Stimulated activated CD4-positive, alpha-beta T cell treated with anti-CD3 and anti-CD28 coated beads, Interleukin-15, amount 100 ng/mL, for 1 hour (primary cell): ENCODE data around the gene PTPRN2.

Experiments used
- DNase-seq, 2 donors: peaks; one replicate each; pipeline ENCODE4 v3.0.0-alpha.2; 2020; ENCODE audit warnings: low read depth in 1 of 2, low spot score in 1 of 2

The PTPRN2 gene

DNA sequence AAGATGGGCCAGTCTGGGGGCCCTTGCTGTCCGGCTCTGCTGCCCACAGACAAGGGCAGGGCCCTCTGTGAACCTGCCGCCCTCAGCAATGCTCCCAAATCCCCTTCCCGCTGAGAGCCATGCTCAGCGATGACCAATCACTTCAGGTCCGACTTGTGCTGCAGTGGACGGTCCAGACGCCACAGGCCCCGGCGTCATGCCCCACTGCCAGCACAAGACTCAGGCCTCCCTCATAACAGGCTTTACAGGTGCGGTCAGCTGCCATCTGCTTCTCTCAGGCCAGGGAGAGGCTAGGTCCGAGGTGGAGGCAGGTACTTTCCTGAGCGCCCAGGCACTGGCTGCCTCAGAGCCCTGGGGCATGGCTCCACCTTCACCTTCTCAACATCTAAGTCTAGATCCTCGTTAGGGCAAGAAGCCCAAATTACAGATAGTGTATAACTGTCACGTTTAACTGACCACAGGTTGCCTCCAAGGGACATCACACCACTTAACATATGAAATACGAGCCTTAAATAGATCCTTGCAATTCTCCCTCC lies 393.2 kb downstream of the PTPRN2 start:
- DNase-seq = no peak

DNA sequence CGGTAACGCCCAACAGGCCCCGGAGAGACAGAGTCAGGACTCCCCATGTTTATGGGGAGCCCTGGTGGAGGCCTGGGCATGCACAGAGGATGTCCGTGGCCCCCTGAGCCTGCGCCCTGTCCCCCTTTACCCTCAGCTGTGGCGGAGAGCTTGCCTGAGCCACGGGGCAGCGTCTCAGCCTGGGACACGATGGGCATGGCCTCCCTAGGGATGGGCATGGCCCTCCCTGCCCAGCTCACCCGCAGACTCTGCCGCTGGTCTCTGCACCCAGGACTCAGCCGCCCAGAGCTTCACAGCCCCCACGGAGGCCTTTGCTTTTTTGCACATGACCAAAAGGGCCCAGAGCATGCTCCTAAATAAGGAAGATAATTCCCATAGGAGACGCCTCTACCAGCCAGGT lies 394.2 kb downstream of the PTPRN2 start:
- DNase-seq = no peak

DNA sequence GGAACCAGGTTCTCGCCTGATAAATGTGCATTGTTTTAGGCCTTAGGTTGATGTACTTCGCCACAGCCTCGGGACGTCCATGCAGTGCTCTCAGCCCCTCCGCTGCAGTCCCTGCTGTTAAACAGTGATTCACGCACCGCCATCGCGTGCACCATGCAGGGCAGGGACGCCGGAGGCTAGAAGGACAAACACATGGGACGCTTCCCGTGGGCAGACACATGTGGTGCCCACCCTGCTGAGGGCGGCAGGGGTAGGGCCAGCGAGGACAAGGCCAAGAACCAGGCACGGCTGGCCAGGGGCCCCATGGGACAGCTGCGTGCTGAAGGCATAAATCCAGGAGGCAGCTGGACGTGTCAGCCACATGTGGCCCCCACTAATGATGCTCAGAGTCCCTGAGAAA lies 394.7 kb downstream of the PTPRN2 start:
- no peak for DNase-seq

DNA sequence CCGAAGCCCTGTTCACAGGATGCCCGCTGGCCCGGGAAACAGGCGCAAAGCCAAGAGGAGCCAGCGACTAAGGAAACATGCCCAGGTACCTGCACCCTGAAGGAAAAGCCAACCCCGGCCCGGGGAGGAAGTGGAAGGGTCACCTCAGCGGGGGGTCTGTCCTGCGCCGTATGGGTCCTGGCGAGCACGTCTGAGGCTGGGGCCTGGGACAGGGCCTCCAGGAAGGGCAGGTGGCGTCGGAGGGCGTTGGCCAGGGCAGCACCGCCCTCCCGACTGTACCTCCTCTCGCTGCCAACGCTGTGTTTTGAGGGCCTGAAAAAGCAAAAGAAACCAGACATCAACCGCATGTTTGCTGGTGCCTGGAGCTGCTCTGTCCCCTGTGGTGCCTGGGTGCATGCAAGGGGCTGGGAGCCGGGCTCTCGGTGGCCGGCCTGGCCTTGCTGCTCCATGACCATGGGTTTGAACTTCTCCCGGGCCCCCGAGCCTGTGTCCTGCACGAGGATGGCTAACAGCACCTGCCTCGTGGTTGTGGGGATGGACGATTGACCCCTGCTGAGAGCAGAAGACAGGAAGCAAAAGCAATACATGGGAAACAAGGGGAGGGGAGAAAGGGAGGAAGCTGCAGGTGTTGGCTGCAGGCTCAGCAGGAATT lies 395.3 kb downstream of the PTPRN2 start:
- DNase-seq = no peak

DNA sequence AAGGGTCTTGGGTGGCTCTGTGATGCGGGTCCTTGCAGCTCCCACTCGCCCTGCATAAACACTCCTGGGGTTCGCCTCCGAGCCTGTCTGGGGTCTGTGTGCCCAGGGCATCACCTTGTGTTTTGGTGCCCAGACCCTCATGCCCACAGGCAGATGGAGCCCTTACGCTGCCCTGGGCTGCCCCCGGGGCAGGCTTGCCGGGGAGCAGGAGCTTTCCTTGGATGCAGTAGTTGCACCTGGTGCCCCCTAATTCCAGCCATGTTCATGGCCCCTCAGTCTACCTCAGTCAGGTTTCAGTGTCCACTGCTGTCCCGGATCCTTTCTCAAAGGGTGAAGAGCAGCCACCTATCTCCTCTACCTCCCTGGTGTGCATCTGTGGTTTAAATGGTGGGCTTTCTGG lies 396.0 kb downstream of the PTPRN2 start:
- no peak for DNase-seq

DNA sequence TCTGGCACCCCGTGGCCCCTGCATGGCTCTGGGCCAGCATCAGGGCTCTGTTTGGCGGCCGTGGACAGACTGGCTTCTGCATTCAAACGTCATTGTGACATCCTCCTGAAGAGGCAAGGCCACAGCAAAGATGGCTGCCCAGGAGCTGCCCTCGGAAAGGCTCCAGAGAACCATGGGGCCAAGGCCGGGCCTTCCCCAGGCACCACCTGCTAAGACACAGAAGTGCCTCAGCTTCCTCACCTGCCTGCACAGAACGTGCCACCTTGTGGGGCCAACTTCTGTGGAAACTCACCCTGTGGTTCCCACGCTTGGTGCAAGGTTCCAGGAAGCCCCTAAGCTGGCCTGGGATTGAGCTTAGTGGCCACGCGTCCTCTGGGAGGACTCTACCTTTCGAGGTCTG lies 396.9 kb downstream of the PTPRN2 start:
- DNase-seq = no peak

DNA sequence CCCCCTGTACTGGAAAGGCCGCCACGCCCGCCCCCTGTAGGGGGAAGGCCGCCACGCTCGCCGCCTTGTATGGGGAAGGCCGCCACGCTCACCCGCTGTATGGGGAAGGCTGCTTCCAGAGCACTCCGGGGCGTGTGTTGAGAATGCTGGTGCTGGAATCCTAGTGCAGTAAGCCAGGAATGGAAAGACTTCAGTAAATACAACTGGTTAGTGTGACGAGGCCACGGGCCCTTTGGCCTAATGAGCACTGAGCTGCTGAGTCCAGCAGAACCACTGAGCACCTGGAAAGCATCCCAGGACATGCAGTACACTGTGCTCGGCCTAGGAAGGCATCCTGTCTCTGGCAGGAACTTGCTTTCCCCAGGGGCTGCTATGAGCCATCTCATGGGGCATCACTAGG lies 398.9 kb downstream of the PTPRN2 start:
- no peak for DNase-seq

DNA sequence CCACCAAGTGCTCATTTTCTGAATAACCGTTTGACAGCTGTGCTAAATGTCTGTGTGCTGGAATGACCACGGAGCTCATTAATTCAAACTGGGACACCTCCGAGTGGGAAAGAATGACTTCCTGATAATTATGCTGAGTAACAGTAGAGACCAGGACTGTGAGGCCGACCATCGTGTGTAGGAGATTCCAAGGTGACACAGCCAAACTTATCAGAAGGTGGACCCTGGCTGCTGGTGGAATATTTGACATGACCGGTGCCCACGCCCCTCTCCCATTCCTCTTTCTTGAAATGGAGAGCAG lies 400.0 kb downstream of the PTPRN2 start:
- no peak for DNase-seq

DNA sequence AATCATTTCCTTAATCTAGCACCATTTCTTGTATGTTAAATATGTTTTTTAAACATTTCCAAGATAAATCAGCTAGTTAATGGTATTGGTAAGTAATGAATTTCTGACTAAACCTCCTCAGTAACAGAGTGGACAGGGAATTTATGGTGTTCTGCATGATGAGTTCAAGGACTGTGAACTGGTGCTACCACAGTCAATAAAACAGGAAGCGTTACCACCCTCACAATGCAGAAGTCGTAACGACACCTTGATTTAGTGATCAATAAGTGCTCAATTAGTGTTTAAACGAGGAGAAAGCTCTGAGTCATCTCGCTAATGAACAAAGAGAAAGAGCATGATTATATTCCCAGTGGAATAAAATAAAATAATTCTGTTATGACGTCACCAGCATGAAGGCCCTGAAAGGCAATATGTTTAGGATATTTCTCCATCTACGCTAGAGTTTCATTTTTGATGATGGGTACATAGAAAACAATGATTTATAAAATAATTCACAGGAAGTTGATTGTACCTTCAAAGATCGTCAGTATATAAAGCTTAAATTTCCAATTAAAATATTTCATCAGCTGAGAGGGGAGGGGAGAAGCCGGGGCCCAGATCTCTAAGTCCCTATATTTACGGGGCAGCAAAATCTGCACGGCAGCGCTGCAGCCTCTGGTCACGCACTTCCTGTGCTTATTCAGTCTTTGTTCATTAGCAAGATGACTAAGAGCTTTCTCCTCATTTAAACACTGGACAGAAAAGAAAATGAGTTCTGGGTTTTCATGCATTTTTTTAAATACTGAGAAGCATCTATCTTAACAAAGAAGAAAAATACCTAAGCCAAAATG lies 400.5 kb downstream of the PTPRN2 start:
- no peak for DNase-seq

DNA sequence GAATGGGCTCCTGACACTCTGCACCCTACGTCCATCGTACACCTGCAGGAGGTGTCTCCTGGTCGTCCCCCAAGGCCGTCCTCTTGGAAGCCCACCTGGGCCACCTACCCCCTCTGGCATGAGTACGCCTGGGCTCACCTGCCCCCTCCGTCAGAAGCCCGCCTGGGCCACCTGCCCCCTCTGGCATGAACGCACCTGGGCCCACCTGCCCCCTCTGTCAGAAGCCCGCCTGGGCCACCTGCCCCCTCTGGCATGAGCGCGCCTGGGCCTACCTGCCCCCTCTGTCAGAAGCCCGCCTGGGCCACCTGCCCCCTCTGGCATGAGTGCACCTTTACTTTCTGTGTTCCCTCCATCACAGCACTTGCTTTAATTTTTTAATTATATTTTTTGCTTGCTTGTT lies 401.2 kb downstream of the PTPRN2 start:
- DNase-seq = no peak

DNA sequence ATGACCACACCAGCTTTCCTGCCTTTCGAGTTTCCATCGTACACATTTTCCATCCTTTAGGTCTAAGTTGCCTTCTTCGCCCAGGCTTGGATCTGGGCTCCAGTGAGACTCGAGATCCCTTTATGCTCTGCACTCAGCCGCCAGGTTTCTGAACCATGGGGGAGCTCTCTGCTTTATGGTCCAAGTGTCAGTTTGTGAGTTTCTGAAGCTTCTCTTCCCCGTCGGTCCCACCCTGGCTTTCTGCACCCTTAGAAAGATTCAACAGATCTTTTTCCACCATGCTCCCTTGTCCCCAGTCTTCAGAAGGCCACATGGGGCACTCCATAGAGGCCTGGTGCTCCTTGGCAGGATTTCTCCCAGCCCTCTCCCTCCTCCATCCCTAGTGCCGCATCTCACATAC lies 402.0 kb downstream of the PTPRN2 start:
- no peak for DNase-seq

DNA sequence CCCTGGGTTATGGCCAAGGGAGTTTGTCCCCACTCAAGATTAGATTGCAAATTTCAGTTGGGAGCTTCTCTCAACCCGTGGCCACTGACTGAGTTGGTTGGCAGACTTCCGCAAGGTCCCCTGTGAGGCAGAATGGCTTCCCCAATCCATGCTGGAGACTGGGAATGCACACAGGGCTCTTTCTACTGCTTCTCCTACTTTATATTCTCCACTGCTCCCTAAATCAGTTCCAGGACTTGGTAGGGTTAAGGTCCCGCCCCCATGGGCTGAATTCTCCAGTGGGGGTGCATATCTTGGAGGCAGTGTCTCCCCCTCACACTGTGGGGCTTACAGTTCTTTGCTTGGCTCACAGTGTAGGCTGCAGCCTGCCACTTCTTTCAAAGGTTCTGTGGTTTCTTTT lies 404.2 kb downstream of the PTPRN2 start:
- no peak for DNase-seq

DNA sequence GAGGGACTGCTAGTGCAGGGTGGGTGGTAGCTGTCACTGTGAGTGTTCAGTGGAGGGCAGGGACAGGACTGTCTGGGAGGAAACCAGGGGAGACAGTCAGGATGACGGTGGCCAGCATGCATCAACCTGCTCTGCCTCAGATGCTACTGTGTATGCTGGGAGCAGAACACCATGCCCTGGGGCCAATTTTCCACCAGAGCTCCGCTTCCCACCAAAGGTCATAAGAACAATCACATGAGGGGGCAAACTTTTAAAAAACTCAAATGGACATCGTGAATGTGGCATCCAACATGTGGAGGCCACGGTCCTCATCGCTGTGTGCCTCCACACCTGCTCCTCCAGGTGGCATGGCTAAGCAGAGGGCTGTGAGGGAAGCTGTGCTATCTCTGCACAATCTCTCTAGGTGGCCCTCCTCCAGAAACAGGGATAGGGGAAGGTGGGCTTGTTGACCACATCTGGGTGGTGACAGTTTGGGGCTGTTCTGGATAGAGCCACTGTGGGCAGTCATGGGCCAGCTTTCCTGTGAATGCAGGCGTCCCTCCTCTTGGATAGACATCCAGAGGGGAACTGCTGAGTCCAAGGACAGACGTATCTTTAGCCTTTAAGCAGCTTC lies 411.0 kb downstream of the PTPRN2 start:
- no peak for DNase-seq

DNA sequence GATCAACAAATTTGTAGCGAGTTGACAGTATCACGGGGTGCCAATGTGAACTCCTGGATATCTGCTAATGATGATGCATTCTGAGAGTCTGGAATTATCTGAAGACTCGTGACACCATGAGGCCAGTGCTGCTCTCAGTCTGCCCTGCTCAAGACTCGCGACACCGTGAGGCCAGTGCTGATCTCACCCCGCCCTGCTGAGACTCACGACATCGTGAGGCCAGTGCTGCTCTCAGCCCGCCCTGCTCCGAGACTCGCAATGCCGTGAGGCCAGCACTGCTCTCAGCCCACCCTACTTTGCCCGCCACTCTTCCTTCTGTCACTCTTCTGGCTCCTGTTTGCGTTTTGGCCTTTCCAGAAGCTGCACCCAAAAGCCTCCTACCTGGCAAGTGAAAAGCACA lies 411.8 kb downstream of the PTPRN2 start:
- DNase-seq = no peak

DNA sequence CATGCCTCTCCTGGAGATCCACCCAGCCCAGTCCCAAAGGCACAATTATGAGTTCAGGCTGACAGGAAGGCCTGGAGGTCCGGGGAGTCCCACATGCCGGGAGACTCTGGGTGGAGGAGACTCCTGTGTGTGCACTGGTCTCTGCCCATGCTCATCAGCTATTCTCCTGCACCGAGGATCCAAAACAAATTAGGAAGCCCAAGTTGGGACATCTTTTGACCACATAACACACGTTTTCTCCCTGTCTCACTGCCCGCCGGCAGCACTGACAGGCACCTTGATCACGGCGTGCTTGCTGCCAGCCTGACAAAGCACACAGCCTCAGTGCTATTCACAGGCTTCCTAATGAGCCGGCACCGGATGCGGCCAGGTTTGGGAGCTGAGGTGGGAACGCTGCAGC lies 412.7 kb downstream of the PTPRN2 start:
- no peak for DNase-seq

DNA sequence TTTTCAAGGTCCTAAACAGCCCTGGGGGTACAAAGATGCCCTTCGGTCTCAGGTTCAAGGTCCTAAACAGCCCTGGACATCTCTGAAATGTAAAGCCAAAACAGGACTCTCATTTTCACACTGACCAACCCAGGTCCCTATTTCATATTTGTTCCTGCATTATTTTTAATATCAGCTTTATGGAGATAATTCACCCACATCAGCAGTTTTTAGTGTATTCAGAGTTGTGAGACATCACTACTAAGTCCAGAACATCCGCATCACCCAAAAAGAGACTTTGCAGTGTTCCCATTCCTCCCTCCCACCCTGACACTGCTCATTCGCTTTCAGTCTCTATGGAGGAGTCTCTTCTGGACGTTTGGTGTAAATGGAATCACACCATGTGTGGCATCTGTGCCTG lies 420.2 kb downstream of the PTPRN2 start:
- no peak for DNase-seq

DNA sequence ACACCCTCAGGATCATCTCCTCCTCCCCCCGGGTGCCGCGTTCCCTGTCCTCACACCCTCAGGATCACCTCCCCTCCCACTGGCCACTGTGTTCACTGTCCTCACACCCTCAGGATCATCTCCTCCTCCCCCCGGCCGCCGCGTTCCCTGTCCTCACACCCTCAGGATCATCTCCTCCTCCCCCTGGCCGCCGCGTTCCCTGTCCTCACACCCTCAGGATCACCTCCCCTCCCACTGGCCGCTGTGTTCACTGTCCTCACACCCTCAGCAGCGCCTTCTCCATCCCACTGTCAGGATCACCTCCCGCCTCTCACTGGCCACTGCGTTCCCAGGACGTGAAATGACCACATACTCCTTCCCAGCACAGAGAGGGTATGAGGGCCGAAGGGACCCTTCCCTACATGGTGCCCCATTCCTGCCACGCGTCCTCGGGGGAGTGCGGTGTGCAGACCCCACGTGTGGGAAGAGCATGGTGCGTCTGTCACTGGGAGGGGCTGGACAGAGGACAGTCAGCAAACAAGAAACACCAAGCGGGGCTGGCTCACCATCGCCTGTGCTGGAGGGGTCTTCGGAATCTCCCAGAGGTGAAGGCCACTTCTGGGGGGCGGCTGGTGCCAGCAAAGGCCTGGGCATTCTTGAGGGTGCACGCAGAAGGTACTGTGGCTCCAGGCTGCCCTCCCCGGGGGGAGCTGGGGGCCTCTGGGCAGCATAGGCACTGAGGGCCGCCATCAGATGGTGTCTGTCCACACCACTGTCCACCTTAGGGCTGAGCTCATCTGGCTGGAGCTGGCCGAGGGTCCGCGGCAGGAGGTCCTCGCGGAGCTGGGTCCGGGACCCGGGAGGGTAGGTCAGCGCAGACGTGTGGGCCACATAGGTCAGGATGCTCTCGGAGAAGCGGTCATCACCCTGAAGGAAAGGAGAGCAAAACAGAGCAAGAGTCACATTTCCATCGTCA lies 421.0 kb downstream of the PTPRN2 start:
- no peak for DNase-seq

DNA sequence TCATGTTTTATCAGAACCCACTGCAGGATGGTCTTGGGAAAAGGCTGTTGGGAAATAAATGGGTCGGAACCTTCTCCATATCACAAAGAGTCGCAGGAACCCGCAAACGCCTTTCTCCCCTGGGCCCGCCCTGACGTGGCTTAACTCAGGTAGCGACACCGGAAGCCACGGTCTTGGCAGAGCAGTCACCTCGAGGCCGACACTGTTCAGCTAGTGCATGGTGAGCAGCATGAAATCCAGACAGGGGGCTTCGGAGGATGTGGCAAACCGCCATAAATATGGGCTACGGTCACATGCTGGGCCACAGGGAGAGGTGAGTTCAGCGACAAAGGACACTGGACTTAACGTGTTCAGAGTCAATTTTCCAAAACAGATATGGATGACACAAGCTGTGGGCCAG lies 421.9 kb downstream of the PTPRN2 start:
- no peak for DNase-seq

DNA sequence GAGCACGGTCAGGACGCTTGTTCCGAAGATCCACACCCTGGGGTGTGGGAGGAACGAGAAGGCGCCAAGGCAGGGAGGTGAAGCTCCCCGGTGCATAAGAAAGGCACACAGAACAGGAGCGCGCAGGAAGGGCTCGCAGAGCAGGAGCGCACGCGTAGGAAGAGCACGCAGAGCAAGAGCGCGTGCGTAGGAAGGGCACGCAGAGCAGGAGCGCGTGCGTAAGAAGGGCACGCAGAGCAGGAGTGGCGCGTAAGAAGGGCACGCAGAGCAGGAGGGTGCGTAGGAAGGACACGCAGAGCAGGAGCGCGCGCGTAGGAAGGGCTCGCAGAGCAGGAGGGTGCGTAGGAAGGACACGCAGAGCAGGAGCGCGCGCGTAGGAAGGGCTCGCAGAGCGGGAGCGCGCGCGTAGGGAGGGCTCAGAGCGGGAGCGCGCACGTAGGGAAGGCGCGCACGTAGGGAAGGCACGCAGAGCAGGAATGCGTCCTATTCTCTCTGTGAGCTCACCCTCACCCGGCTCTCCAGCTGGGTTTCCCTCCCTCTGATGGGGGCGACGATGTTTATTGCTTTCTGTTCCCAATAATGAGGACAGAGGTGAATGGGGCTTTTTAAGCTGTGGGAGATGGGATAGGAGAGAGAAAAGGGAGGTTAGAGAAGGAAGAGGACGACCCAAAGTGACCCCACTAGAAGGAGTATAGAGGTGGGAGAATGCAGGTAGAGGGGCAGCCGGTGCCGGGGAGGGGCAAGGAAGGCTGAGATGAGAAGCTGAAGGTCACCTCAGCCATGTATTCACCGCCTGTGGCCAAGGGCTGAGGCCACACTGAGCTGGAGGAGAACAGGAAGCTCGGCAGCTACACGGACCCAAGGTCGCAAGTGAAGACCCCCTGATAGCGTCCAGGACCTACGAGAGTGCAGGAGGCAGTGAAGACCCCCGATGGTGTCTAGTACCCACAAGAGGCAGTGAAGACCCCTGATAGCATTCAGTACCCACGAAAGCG lies 423.2 kb downstream of the PTPRN2 start:
- no peak for DNase-seq

DNA sequence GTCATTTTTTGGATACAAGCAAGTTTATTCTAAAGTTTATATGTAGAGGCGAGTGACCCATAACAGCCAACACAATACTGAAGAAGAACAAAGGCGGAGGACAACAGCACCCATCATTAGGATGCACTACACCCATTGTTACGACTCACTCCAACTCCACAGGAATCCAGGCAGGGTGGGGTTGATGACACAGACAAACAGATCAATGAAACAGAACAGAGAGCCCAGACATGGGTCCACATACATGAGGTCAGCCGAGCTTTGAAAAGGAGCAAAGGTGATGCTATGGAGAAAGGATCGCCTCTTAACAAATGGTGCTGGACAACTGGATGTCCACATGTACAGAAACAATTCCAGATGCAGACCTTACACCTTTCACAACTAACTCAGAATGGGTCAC lies 426.4 kb downstream of the PTPRN2 start:
- DNase-seq = no peak
